ENCODE results near the gene CTSW. TPM values are rescaled to one million over a fixed set of nuclear protein-coding genes. Genes with fewer than 3 reads are reported as not detected.

Gene CTSW, protein sequence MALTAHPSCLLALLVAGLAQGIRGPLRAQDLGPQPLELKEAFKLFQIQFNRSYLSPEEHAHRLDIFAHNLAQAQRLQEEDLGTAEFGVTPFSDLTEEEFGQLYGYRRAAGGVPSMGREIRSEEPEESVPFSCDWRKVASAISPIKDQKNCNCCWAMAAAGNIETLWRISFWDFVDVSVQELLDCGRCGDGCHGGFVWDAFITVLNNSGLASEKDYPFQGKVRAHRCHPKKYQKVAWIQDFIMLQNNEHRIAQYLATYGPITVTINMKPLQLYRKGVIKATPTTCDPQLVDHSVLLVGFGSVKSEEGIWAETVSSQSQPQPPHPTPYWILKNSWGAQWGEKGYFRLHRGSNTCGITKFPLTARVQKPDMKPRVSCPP
- total RNA-seq = 0.15 and 0.34 TPM in 2 replicates

DNA sequence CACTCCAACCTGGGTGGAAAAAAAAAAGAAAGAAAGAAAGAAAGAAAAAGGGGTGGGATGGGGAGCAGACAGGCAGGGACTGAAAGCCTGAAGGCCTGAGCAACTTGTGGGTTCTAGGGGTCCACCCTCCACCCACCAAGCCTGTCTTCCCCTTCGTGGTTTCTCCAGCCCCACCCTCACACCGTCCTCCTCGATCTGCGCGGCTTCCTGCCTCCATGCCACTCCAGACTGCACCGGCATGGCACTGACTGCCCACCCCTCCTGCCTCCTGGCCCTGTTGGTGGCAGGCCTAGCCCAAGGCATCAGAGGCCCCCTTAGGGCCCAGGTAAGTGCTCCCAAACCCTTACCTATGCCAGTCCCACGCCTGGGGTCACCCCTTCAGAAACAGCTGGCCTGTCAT, at the start of gene CTSW:
Gene CTSW (plus strand): TSS at position 221 of the 400 bp plus-strand sequence. CDS start 18 bp downstream, at position 239.

DNA sequence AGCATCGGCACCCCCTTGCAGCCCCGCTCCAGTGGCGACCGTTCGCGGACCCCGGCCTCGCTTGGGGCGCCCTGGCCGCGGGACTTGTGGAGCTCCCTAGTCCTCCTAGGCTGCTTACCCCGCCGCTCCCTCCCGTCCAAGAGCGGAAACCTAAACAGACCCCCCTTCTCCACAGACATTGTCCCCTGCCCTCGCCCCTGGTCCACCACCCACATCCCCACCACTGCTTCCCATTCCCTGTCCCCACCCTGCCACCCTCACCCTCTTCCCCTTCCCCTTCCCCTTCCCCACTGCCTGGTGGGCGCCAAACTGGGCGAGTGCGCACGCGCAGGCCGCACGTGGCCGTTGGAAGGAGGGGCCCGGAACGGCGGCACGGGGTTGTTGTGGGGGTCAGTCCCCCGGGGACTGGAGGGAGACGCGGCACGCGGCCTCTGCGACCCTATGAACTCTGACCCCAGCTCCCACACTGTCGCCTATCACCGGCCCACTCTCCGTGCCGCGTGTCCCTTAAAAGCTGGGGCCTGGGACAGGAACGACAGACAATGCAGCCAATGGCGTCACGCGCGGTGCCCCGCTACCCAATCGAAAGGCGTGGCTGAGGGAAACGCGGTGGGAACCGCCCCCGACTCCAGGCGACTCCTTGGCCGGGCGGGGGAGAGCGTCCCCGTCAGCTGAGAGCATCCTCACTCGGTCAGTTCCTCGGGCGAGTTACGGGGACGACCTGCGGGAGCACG, 46.2 kb upstream of the CTSW start, which contains the start of gene SNX32:
Gene SNX32 (plus strand): TSS at position 667 of the 734 bp plus-strand sequence. CDS start 103 bp downstream, outside the sequence.

DNA sequence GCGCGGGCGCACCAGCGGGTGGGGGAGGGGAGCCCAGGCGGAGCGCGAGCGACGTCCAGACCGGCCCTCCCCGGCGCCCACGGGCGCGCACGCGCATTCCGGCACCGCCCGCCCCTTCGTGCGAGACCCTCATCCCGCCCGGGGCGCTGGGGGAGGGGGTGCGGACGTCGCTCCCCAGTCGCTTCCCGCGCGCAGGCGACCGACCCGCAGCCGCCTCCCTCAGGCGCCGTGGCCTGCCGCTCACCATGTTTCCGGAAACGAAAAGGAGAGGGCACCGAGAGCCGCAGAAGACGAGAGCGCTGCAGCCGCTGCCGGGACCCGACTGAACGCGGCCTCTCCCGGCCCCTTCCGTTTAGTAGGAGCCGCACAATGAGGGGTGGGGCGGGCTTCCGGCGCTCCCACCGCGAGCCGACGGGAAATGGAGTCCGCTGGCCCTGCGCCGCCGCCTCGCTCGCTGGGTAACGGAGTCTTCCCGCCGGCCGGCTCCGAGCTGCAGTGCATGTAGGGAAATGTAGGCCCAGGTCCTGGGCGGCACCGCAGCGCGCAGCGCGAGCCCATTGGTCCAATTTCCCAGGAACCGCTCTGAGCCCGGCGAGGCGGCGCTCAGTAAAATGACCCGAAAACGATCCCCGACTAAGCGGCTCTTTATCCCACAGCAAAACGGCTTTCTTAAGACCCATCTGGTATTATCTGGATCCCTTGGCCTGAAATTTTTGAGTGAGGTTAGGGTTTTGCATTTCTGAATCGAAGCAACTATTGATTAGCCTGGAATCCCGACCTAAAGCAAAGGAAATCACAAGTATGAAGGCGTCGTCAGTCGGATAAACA, 21.6 kb upstream of the CTSW start, which contains the start of gene CFL1:
Gene CFL1 (minus strand): TSS at position 328 of the 828 bp plus-strand sequence. CDS start 81 bp downstream, at position 247.

DNA sequence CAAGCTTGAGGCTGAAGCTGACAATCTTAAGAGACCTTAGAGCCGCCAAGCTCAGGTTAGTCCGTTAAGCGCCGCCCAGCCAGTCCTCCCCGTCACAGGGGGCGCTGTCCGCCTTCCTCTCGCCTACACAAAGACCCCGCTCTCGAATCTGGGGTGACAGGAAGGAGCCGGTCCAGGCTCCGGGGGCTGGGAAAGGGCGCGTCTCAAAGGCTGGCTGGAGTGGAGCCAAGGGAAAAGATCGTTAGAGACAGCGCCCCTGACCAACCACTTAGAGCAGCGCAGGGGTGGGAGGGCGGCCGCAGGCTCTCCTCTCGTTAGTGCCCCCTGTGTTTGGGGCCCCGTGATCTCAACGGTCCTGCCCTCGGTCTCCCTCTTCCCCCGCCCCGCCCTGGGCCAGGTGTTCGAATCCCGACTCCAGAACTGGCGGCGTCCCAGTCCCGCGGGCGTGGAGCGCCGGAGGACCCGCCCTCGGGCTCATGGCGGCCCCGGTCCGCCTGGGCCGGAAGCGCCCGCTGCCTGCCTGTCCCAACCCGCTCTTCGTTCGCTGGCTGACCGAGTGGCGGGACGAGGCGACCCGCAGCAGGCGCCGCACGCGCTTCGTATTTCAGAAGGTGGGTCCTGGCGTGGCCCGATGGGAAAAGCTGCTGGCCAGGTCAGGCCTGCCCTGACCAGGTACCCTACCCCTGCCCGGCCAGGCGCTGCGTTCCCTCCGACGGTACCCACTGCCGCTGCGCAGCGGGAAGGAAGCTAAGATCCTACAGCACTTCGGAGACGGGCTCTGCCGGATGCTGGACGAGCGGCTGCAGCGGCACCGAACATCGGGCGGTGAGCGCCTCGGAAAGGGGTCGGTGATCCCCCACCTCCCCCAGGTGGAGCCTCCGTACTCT, 19.1 kb upstream of the CTSW start, which contains the start of gene MUS81:
Gene MUS81 (plus strand): TSS at position 156 of the 887 bp plus-strand sequence. CDS start 321 bp downstream, at position 477.

DNA sequence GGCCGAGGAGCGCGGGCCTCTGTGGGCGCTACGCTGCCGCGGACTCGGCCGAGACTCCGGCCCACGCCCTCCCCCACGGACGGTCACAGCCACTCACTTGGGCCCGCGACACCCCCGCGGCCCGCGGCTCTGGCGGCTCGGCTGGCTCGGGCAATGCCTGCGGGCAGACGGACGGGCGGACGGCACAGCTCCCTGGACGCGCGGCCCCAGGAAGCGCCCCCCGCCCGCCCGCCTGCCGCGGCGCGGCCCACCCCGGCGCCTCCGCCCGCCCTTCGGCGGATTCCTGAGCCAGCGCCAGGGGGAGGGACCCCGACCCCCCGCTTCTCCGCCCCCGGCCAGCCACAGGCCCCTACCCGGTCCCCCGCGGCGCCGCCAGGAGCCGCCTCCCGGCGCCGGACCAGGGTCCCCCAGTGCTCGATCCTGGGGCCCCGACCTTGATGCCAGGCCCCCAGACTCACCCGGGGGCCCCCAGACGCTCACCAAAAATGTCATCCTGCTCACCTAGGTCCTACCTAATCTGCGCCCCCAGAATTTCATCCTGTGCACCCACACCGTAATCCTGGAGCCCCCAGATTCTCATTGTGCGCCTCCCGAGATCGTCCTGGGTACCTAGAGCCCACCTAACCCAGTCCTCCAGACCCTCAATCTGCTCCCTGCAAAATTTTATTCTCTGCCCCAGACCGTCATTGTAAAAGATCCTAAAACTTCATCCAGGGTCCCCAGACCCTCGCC, 6.9 kb upstream of the CTSW start, which contains the start of gene EFEMP2:
Gene EFEMP2 (minus strand): TSS at position 215 of the 732 bp plus-strand sequence. CDS start 446 bp downstream, outside the sequence.

DNA sequence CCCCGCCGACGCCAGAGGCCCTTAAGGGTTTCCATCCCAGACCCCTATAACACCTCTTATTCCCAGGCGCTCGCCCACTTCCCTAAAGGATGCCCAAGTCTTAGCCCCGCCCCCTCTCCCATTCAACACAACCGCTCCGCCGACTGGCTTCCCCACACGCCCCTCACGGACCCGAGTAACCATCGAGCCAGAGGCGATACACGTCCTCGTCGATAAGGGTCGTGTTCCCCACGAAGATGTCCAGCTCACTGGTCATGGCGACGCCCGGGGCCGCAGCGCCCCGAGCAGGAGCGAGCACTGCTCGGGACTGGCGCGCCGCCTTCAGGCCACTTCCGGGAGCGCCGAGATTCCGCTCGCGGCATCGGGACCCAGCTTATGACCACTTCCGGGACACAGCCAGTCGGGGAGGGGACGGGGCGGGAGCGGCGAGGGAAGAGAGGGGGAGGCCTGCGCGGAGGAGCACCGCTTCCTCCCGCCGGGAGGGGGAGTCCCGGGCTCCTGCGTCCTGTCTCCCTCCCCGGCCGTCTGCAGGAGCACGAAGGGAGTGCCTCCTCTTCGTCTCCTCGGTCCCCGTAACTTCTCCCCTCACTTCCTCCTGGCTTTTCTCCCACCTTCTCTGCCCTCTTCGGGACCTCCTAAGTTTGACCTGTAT, 8.7 kb downstream of the CTSW start, which contains the start of gene FIBP:
Gene FIBP (minus strand): TSS at position 309 of the 652 bp plus-strand sequence. CDS start 53 bp downstream, at position 256.

DNA sequence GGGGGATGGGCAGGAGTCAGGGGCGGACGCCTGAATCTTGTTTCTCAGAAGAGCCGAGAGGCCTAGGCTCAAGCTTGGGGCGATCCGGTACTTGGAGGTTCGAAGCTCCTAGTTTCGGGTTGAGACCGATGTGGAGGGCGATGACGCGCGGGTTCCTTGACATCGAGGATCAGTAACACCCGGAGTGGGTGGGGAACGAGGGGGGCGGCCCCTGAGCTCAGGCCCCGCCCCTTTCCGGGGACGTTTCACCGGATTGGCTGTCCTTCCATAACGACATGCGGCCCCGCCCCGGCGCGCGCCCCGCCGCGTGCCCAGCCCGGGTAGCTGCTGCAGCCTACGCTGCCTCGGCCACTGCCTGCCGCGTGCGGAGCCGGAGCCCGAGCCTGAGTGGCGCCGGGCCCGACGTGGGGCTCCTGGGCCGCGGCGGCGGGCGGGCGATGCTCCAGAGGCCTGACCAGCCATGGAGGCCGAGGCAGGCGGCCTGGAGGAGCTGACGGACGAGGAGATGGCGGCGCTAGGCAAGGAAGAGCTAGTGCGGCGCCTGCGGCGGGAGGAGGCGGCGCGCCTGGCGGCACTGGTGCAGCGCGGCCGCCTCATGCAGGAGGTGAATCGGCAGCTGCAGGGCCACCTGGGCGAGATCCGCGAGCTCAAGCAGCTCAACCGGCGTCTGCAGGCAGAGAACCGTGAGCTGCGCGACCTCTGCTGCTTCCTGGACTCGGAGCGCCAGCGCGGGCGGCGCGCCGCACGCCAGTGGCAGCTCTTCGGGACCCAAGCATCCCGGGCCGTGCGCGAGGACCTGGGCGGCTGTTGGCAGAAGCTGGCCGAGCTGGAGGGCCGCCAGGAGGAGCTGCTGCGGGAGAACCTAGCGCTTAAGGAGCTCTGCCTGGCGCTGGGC, 10.9 kb downstream of the CTSW start, which contains the start of gene CCDC85B:
Gene CCDC85B (plus strand): TSS at position 350 of the 895 bp plus-strand sequence. CDS start 111 bp downstream, at position 461.

DNA sequence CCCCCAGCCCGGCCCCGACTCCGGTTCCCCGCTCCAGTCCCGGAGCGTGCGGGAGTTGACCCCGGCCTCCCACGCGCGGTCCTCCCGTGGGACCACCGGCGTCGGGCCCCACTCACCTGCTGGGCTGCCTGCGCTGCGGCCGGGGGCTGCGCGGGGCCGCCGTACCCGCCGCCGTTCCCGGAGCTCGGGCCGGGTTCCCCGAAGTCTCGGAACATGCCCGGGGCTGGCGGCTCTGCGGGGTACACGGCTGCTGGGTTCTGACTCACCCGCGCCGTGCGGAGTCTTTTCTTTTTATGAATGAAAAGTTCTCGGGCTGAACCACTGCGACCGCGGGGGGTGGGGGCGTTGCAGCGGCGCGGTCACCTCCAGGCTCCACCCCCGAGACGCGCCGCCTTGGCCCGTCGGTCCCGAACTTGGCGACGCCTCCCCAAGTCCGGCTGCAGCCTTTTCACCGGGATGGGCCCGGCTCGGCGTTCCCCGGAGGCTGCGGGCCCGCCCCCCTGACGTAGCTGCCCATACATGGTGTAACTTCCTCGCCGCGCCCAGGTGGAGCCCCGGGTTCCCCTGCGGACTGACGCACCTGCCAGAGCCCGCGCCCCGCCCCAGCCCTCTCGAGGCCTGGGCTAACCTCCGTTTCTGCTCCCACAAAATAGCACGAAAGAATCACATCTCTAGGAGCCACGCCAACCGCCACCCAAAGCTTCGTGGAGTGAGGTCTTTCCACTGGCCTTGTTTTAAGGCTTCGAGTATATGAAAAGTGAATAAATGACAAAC, 20.7 kb downstream of the CTSW start, which contains the start of gene FOSL1:
Gene FOSL1 (minus strand): TSS at position 264 of the 774 bp plus-strand sequence. CDS start 49 bp downstream, at position 215.

DNA sequence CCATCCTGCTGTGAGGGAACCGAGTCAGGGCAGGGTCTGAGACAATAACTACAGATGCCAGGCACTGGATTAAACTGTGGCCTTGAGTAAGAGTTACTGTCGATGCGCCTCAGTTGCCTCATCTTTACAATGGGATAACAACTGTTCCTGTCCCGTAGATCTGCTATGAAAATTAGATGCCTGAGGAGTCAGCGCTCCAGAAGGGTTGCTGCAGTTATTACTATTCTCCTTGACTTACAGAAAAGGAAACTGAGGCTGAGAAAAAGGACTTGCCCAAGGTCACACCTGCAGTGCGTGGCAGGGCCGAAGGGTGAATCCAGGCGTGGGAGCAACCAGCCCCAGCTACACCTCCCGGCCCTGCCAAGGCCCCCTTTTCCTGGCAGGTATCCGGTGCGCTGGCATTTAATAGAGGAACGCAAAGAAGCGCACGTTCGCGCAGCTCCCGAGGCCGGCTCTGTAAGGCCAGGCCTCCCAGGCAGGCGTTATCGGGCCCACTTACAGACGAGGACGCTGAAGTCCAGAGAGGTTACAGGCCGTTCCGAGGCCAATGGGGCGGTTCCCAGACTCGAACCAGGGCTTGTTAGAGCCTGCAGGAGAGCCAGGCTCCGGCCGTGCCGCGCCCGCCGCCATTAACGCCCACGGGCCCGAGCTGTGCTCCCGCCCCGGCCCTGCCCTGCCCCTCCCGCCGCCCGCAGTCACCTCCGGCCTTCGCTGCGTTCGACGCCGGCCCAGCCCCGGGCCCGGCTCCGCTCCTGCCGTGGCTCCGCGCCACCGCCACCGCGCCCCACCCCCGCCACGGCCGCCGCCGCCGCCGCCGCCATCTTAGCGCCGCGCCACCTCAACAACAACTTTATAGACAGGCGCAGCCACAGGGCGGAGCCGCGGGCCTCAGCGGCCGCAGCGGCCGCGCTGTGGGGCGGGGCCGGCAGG, 38.8 kb downstream of the CTSW start, which contains the start of gene C11orf68:
Gene C11orf68 (minus strand): TSS at position 852 of the 930 bp plus-strand sequence. CDS start 31 bp downstream, at position 821.

DNA sequence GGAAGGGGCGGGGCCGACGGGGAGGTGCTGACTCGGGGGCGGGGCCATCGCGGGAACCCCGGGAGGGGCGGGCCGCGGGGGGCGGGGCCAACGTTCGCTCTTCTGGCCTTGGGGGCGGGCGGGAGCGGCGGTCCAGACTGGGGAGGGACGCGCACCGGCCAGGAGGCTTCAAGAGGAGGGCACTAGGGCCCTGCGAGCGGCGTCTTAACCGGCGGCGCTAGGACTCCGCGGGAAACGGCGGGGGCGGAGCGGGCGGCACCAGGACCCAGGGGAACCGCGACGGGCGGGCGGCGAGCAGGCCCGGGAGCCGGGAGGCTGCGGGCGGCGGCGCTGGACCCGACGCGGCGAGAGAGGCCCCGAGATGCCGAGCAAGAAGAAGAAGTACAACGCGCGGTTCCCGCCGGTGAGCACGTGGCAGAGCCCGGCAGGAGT, 39.5 kb downstream of the CTSW start, which contains the start of gene DRAP1:
Gene DRAP1 (plus strand): TSS at position 286 of the 432 bp plus-strand sequence. CDS start 76 bp downstream, at position 362.

Other genes with a start within 250 kb of the CTSW start
- gene SIPA1, start 241.7 kb upstream of the CTSW start, total RNA-seq = 40.2 and 40.4 TPM in 2 replicates
- gene RELA, start 216.9 kb upstream of the CTSW start, total RNA-seq = 43.6 and 44.4 TPM in 2 replicates
- 41.0 and 43.7 TPM in 2 replicates for gene KAT5, start 167.6 kb upstream of the CTSW start, total RNA-seq
- gene RNASEH2C, start 159.0 kb upstream of the CTSW start, total RNA-seq = 66.0 and 76.0 TPM in 2 replicates
- 4.9 and 5.5 TPM in 2 replicates for gene AP5B1, start 98.9 kb upstream of the CTSW start, total RNA-seq
- not detected in 2 replicates for gene OVOL1, start 92.8 kb upstream of the CTSW start, total RNA-seq
- gene SNX32, start 45.9 kb upstream of the CTSW start, total RNA-seq = 0.15 and 0.67 TPM in 2 replicates
- gene CFL1, start 21.7 kb upstream of the CTSW start, total RNA-seq = 2,022 and 2,183 TPM in 2 replicates
- gene MUS81, start 19.4 kb upstream of the CTSW start, total RNA-seq = 44.6 and 47.2 TPM in 2 replicates
- 86.2 and 96.8 TPM in 2 replicates for gene EFEMP2, start 7.0 kb upstream of the CTSW start, total RNA-seq
- 228 and 231 TPM in 2 replicates for gene FIBP, start 8.6 kb downstream of the CTSW start, total RNA-seq
- gene CCDC85B, start 10.8 kb downstream of the CTSW start, total RNA-seq = 222 and 228 TPM in 2 replicates
- gene FOSL1, start 20.6 kb downstream of the CTSW start, total RNA-seq = 108 and 111 TPM in 2 replicates
- 25.4 and 28.5 TPM in 2 replicates for gene C11orf68, start 39.2 kb downstream of the CTSW start, total RNA-seq
- gene DRAP1, start 39.6 kb downstream of the CTSW start, total RNA-seq = 419 and 440 TPM in 2 replicates
- under 0.01 TPM in 1 of 2 replicates, not detected in the other for gene TSGA10IP, start 65.6 kb downstream of the CTSW start, total RNA-seq
- 46.7 and 47.3 TPM in 2 replicates for gene SART1, start 81.9 kb downstream of the CTSW start, total RNA-seq
- 26.9 and 35.5 TPM in 2 replicates for gene EIF1AD, start 122.3 kb downstream of the CTSW start, total RNA-seq
- gene BANF1, start 122.7 kb downstream of the CTSW start, total RNA-seq = 119 and 126 TPM in 2 replicates
- gene CST6, start 132.2 kb downstream of the CTSW start, total RNA-seq = 0.84 and 1.0 TPM in 2 replicates
- gene CATSPER1, start 146.6 kb downstream of the CTSW start, total RNA-seq = 0.30 TPM in 1 of 2 replicates, not detected in the other
- gene GAL3ST3, start 169.3 kb downstream of the CTSW start, total RNA-seq = 0.59 and 1.2 TPM in 2 replicates
- gene SF3B2, start 172.5 kb downstream of the CTSW start, total RNA-seq = 186 and 221 TPM in 2 replicates
- 12.0 and 15.3 TPM in 2 replicates for gene PACS1, start 190.4 kb downstream of the CTSW start, total RNA-seq

All from bronchus fibroblast of lung (primary cell).